HG02678 (cell line): ENCODE measurements around the gene VDAC2.
"Not testable (repeated sequence)": the region's sequence is repeated elsewhere in the genome, so short reads cannot be mapped to it uniquely, and the experiment has no call there.

Experiments used
- ATAC-seq: cut with Tn5 transposase; IDR thresholded peaks from one replicate; pipeline ENCODE4 v1.9.1; 2021; ENCODE audit warnings: mild to moderate bottlenecking, moderate library complexity; ENCODE audit not compliant: unreplicated experiment

Gene VDAC2

DNA sequence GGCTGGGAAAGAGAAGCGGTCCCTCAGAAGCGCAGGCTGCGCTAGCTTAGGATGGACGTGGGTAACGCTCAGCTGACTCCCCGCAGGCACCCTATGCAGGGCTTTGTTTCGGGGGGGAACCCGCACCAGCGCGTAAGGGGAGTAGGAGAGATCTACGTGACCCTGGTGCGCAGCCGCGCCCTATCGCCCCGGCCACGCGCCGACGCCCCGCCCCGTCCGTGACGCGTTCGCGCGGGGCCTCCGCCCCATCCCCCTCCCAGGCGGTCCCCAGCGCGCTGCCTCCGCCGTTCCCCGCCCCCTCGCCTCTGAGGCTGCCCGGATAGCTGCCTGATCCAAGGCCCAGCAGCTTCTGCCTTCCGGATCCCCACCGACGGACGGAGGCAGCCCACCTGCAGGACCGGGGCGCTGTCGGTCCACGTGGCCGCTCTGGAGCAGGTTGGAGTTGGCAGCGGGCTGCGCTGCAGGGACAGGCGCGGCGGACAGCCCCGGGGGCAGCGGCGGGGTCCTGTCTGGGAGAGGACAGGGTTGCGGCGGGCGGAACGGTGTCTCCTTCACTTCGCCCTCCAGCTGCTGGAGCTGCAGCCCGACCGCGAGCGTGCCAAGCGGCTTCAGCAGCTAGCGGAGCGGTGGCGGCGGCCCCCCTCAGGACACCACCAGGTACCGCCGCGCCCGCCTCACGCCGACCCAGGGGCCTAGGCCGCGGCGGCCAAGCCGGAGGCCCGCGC is at the start of gene VDAC2:
Gene VDAC2 (plus strand): TSS at position 515 of the 725 bp plus-strand sequence. CDS start 363 bp downstream, outside the sequence.
- ATAC-seq, result peak; percentile 87

DNA sequence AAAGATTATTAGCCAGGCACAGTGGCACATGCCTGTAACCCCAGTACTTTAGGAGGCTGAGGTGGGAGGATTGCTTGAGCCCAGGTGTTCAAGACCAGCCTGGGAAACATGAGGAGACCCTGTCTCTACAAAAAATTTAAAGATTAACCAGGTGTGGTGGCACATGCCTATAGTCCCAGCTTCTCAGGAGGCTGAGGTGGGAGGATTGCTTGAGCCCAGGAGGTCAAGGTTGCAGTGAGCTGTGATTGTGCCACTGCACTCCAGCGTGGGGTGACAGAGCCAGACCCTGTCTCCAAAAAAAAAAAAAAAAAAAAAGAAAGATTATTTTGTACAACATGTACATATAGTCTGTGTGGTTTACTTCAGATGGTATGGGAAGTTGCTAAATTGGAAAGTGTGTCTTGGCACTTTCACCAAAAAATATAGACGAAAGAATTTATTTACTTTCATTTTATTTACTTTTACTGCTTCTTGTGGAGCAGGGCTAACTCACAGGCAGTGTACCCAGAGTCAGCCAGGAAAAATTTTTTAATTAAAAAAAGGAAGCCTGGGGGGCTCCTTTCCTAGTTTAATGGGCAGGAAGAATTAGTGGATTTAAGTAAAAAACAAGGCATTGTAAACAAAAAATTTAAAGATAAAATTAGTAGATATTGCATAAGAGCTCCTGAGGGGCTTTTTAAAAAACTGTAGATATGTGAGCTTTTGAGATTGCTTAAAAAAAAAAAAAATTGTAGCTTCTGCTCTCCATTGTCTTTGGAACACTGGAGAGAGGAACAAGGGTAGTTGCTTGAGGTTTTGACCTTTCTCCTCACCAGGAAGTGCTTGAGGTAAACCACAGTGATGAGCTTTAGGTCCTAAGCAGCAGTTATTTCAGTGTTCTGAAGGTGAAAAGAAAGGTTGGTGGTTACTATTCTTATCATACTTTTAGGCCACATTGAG is 44.6 kb upstream of the VDAC2 start:
- ATAC-seq, result peak; percentile 94

GRCh38 chr10:75166623-75166972 is 44.0 kb upstream of the VDAC2 start:
- ATAC-seq, result peak; percentile 20

DNA sequence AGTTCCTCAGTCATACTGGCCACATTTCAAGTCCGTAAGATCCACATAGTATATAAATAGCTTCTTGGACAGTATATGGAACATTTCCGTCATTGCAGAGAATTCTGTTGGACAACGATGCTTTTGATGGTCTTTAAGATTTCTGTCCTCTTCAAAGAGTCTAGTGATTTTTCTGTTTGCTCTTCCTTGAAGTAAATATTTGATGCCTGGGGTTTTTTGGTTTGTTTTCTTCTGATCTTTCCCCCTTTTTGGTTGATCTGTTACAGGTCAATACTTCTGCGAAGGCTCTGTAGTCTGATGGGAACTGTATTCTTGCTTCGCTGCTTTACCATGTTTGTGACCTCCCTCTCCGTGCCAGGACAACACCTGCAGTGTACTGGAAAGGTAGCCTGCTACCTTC is 42.3 kb upstream of the VDAC2 start:
- ATAC-seq, result no peak

DNA sequence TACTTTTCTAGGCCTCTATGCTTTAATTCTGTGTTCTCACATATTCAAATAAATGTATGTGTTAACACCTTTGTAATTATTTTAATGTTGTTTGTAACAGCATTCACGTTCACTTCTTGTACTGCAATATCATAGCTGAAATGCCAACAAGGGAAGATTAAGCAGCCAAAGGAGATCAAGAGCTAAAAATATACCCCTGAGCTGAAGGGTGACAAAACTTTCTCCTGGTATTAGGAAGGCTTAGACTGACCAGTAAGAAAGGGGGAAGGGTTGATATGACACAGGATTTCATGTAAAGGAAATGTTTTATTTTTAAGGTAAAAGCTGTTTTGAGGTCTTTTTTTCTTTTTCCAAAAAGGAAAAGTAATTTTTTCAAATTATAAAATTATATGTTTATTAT is 40.4 kb upstream of the VDAC2 start:
- no peak for ATAC-seq

DNA sequence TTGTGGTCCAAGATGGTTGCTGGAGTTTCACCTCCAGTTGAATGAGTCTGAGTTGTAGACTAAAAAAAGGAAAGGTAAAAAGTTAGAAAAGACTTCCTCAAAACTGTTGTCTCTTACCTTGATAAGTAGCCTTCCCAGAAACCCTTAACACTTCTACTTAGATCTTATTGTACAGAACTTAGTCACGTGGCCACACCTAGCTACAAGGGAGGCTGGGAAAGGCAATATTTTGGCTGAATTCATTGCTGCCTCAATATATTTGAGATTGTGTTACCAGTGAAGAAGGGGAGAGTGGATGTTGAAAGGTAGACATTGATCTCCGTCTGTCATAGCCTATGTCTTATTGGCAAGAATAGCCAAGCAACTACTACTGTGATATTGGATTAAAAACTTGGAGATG is 35.5 kb upstream of the VDAC2 start:
- ATAC-seq, result no peak

DNA sequence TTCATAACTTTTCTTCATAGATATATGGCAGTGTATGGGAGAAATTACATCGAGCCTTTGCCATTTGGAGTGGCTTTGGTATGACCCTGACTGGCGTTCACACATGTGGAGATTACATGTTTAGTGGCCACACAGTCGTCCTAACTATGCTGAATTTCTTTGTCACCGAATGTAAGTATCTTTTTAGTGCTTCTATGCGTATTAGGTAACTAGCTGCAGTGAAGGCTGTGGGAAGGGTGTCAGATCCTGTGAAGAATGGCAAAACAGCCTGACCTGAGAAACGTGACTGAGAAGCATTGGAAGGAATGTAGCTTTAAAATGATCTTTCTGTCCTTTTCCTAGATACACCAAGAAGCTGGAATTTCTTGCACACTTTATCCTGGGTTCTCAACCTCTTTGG is 34.5 kb upstream of the VDAC2 start:
- ATAC-seq, result no peak

DNA sequence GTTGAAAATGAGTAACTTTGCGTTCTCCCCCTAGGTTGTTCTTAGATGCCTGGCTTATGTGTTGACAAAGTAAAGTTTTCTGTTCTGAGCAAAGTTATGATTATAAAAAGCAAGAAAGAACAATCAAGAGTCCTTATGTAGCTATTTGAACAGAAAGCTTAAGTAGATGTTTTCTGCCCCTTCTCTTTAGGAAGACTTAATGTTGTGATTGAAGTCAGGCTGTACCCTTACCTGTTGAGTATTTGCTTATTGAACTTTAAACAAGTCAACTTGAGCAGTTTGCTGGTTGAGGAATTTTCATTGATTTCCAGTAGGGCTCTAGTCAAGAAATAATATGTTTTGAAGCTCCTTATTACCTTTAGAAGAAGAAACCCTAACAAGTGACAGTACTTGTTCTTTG is 33.9 kb upstream of the VDAC2 start:
- ATAC-seq, result no peak

DNA sequence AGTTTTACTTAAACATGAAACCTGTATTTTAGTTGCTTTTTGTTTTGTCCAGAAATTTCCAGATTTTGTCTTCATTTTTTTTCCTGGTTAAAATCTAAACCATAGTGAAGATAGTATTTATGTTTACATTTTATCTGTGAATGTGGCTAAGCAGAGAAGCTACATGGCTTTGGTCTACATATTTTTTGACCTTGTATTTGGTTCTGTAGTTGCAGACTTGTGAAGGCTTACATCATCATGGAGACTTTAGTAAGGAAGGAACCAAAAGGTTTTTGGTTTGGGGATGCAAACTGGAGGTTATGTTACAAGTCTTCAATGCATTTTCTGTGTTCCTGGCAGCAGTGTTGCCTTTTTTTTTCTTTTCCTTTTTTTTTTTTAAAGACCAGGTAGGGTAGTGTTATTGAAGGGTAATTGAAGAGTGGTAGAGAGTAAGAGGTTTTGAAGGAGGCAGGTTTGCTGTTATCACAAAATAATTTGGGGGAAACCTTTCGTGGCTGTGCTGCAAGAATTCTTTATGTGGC is 30.9 kb upstream of the VDAC2 start:
- ATAC-seq, result no peak

DNA sequence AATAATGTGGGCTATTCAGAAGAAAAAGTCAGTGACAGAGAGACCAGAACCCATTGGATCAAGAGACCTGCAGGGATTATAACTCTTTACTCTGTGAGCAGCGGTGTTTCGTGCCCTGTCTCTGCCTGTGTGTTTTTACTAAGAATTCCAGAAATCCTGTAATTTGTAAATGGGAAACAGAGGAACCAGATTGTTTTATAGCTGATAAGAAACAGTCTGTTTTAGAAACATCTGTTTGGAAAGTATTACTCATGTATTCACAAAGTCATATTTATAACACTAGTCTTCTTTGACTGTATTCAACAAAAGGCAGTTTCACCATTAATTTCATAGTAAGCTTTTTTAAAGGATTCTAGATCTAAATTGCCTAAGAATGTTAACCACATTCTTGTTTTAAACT is 30.0 kb upstream of the VDAC2 start:
- ATAC-seq, result no peak

DNA sequence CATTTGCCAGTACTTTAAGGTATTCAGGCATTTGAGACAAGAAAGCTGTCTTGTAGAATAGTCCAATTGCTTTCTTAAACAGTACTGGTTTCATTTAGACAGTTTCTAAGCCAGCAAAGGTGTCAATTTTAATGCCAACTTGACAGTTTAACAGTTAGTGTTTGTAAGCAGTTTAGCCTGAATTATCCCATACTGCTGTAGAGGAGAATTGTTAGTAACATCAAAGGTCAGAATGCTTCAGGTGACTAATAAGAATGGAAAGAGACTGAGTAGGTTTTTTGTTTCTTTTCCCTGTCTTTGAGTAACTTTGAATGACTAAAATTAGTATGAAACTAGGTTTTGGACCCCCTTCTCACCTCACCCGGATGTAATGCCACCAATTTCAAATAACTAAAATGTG is 29.5 kb upstream of the VDAC2 start:
- no peak for ATAC-seq

DNA sequence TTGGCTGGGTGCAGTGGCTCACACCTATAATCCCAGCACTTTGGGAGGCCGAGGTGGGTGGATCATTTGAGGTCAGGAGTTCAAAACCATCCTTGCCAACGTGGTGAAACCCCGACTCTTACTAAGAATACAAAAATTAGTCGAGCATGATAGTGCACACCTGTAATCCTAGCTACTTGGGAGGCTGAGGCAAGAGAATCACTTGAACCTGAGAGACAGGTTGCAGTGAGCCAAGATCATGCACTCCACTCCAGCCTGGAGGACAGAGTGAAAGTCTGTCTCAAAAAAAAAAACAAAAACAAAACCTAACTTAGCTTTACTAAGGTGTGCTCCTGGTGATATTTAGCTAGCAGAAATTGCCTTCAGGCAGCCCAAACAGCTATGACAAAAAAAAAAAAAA is 24.3 kb upstream of the VDAC2 start:
- ATAC-seq, result no peak

DNA sequence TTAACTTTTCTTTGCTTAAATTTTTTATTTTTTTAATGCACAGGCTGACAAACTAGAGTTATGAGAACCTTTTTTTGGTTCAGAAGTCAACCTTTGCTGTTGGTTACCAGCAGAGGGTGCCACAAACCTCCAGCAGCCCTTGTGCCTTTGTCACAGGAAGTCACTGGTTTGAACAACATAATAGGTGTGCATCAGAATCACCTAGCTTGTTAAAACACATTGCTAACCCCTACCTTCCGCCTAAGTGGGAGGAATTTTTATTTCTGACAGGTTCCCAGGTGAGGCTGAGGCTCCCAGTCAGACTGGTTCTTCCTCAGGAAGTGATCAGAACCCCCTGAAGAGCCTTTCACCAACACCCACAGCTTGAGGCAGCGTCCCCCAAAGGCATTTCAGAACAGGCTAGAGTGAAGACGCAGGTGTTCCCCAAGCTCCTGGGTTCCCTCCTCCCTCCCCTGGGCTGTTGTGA is 22.6 kb upstream of the VDAC2 start:
- ATAC-seq, result peak; percentile 47

DNA sequence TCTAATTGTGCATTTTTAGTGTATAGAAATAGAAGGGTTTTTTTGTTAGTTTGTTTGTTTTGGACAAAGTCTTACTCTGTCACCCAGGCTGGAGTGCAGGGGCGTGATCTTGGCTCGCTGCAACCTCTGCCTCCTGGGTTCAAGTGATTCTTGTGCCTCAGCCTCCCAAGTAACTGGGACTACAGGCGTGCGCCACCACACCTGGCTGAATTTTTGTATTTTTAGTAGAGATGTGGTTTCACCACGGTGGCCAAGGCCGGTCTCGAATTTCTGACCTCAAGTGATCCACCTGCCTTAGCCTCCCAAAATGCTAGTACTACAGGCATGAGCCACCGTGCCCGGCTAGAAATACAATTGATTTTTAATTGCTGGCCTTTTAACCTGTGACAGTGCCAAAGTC is 22.1 kb upstream of the VDAC2 start:
- not testable (repeated sequence) for ATAC-seq

DNA sequence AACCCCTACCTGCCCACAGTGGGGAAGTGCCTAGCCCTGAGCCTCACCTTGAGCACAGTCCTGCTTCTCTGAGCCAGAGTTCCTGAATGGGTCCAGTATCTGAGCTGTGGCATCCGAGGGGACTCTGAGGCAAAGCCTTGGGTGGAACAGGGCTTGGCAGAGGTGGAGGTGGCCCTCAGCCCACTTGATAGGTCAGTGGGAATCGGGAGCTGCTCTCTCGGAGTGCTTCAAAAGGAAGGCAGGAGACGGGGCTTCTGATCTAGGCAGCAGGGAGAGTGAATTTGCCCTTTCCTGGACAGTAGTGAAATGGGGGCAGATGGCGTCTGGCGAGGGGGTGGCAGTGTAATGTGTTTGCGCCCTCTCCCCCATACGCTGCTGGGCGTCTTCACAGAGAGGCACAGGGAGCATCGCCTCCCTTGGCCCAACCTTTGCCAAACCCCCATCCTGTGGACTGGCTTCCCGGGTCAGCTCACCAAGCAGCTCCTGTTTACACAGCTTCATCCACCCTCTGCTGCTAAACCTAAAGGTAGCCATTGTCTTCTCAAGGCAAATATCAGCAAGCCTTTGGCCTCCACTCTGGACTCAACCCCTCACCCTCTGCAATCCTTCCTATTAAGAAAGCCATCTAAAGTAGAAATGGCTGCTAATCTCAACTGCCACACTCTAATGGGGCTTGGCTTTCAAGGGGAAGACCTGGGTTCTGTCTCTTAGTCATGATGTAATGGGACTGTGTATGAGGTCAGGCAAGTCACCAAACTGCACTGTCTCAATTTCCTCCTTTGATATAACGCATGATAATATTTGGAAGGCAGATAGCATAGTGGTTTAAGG is 21.1 kb upstream of the VDAC2 start:
- ATAC-seq, result no peak

DNA sequence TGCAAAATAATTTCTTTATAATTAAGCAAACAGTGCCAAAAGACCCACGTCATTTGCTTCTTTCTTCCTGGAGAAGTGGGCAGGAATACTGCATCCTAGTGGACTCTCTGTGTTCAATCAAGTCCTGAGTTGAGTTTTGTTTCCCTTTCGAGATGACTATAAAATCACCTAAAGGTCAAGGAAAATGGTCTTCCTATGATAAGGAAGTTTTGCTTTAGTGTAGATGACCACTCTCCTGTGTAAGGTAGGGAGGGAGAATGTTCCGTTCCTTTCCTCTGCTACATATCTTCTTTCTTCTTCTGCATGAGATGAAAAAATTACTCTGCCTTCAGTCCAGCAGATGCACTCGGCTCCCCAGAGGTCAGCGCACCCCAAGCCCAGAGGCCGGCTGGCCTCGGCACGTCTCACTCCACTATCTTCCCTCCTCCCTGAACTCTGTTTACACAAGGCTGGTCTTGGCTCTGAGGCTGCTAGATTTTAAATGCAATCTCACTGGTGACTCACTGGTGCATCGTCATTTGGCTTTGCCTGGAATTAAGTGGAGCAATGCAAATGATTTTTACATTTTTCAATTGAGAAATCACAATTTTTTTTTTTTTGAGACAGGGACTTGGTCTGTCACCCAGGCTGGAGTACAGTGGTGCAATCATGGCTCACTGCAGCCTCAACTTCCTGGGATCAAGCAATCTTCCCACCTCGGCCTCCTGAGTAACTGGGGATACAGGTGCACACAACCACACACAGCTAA is 18.6 kb upstream of the VDAC2 start:
- ATAC-seq, result no peak

DNA sequence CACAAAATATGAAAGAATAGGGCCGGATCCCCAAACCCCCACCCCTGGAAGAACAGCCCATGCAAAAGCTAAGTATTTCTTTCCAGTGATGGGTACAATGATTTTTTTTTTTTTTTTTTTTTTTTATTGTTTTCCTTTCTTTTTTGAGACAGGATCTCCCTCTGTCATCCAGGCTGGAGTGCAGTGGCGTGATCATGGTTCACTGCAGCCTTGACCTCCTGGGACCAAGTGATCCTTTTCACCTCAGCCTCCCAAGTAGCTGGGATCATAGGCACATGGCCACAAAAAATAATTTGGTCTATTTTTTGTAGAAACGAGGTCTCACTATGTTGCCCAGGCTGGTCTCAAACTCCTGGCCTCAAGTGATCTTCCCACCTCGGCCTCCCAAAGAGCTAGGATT is 16.0 kb upstream of the VDAC2 start:
- ATAC-seq, result not testable (repeated sequence)

DNA sequence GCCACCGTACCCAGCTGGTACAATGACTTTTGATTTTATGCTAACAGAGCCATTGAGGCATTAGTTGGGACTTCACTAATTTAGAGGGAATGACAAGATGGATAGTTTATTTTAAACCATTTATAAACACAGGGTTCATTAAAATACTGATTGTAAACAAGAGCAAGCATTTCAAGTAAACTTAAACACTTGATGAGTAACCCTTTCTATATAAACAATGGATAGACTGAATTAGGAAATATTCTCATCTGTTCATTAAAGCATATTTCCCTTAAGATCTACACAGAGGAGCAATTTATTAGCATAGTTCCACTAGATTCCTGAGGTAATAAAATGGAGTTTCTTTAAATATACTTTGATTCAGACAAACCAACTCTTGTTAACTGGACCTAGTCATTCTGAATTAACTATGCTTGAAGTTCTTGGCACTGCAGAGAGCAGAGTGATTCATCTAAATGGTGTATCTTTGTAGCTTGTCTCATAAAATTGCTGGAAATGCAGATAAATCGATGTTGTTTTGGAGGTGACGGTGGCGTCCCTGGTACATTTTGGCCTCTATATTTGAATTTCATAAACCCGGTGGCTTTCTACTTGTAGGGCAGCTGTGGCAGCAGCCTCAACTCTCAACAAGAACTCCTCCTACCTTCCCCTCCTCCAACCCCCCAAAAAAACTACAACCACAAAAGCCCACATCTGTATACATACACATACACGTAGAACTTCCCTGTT is 15.4 kb upstream of the VDAC2 start:
- ATAC-seq, result no peak

DNA sequence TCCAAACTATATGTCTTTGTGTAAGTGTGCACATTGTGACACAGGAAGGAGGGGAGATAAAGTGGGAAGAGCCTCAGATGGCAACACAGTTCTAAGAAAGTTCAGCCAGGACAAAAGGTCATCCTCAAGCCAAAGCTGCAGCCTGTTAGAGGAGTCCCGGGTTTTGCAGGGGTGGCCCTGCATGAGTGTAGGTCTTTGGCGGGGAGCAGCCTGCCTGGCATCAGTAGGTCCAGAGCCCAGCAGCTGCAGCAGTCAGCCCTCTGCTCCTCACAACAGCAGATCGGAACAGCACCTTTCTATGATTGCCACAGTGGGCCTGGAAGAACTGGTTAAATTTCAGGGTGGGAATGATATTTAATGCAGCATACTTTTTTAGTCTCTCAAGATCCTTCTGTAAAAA is 13.5 kb upstream of the VDAC2 start:
- ATAC-seq, result no peak

DNA sequence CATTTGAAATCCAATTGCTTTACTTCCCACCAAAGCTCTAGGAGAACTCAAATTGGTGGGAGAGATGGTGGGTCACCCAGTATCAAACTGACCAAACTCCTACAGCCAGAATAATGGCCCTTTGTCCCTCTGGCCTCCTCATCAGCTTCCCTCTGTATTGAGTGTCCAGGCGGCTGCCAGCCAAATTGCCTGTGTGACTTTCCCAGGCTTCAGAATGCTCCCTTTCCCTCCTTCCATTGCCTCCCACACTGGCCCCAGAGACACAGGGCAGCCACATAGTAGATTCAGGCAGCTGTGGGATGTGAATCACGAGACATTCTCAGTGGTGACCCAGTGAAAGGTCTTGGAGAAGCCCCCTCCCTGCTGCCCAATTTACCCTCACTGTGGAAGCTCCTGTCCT is 12.7 kb upstream of the VDAC2 start:
- no peak for ATAC-seq
